Anterior cingulate cortex (tissue), 58 donors: Measurements from ENCODE around the gene CCDC6.
A peak's percentile ranks its signal among the peaks of the same experiment; 100 is the strongest.
"Not testable (repeated sequence)": the region's sequence is repeated elsewhere in the genome, so short reads cannot be mapped to it uniquely, and the experiment has no call there.

Source experiments
- DNase-seq, 58 donors: peaks; one replicate each; lab custom pipeline; 2025; lab: John Stamatoyannopoulos, UW

Gene CCDC6

GRCh38 chr10:59885430-59886134 lies 20.8 kb downstream of the CCDC6 start:
- peak in 2 of 58 donors; percentile 5 to 38 for DNase-seq

GRCh38 chr10:59884893-59885292 lies 21.5 kb downstream of the CCDC6 start:
- not testable (repeated sequence) for DNase-seq

GRCh38 chr10:59881640-59882039 lies 24.7 kb downstream of the CCDC6 start:
- DNase-seq: no peak

- DNase-seq: no peak
Observed at GRCh38 chr10:59880971-59881510, 25.3 kb downstream of the CCDC6 start.

GRCh38 chr10:59880019-59880717 lies 26.2 kb downstream of the CCDC6 start:
- no peak for DNase-seq

GRCh38 chr10:59879363-59879913 lies 26.9 kb downstream of the CCDC6 start:
- DNase-seq: no peak

- no peak for DNase-seq
Observed at GRCh38 chr10:59878915-59879314, 27.4 kb downstream of the CCDC6 start.

- DNase-seq: no peak
Observed at GRCh38 chr10:59878289-59878688, 28.1 kb downstream of the CCDC6 start.

GRCh38 chr10:59877191-59877671 lies 29.1 kb downstream of the CCDC6 start:
- no peak for DNase-seq

GRCh38 chr10:59876695-59877094 lies 29.7 kb downstream of the CCDC6 start:
- no peak for DNase-seq

GRCh38 chr10:59876208-59876607 lies 30.1 kb downstream of the CCDC6 start:
- not testable (repeated sequence) for DNase-seq

- no peak for DNase-seq
Observed at GRCh38 chr10:59873896-59874295, 32.5 kb downstream of the CCDC6 start.

- peak in 2 of 58 donors; percentile 9 to 17 for DNase-seq
Observed at GRCh38 chr10:59872892-59873463, 33.4 kb downstream of the CCDC6 start.

- DNase-seq: peak in 5 of 58 donors; percentile 7 to 35 (median 29)
Observed at GRCh38 chr10:59870152-59870551, 36.2 kb downstream of the CCDC6 start.

GRCh38 chr10:59869594-59869940 lies 36.8 kb downstream of the CCDC6 start:
- no peak for DNase-seq

GRCh38 chr10:59868696-59869593 lies 37.4 kb downstream of the CCDC6 start:
- no peak for DNase-seq

GRCh38 chr10:59867590-59867989 lies 38.8 kb downstream of the CCDC6 start:
- no peak for DNase-seq

- DNase-seq: peak in 3 of 58 donors; percentile 10 to 21 (median 12)
Observed at GRCh38 chr10:59865101-59865500, 41.3 kb downstream of the CCDC6 start.

- DNase-seq: no peak
Observed at GRCh38 chr10:59864141-59864962, 42.0 kb downstream of the CCDC6 start.
